SK-N-DZ (cell line): ENCODE measurements around the gene PTPRM.

Experiments
- DNase-seq: peaks from one replicate; pipeline ENCODE4 v3.0.0-alpha.2; 2015; ENCODE audit warnings: low spot score

Gene PTPRM

DNA sequence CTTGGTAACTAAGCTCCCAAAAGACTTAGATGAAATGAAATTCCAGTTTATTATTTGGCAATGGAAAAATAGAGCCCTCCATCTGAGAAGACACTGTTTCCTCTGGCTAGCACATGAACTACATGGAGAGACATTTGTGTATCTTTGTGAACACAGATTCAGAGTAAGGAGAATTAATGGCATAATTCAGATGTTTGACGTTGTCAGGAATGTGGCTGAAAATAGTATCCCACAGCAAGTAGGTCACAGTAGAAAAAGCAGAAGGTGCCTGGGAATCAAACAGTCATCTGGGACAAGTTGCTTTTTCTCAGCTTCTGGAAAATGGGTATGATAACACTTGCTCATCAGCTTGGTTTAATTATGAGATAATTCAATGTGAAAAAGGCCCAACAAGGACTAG, 288.6 kb downstream of the PTPRM start:
- no peak for DNase-seq

DNA sequence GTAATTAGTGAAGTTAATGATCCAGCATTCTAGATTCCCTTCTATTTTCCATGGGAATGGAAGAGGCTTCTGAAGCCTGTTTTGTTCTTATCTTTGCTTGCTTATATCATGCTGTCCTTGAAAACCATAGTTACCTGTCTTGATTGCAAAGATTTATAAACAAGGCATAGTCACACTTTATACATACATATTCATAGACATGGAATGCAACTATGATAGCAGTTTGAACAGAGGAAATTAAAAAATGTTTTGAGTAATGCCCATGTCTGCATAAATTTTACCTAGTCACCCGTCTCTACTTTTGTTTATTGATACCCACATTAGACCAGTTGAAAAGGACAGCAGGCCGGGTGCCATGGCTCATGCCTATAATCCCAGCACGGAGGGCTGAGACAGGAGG, 289.0 kb downstream of the PTPRM start:
- DNase-seq, result no peak

DNA sequence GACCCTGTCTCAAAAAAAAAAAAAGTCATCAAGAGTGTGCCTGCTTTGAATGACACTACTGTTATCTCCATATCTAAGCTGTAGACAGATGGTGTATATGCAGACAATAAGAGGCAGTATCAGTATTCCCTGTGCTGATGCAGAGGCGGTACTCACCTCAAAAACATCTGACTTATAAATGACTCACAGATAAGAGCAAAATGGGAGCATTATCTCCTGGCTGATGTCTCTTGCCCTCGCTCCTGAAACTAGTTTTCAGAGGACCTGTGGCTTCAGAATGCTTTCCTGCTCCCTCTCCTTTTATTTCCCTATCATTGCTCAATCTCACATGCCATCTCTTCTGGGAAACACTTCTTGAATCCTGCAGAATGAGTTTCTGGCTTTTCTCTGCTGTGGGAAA, 289.6 kb downstream of the PTPRM start:
- peak; percentile 26 for DNase-seq

DNA sequence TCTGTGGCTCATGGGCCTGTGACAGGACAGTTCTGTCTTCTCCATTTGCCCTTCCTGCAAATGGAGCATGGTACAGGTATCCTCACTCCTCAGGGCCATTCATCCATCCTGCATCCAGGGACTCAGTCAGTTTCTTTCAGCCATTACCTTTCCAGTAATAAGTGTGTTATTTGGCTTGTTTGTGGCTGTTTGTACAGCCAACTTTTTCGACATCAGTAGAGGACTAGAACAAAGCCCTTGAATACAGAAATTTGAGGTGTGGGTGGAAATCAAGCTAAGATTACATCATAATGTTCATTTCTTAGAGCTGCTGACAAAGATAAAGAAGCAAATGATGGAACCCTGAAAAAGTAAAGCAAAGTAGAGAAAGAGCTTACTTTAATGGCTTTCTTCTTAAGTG, 290.4 kb downstream of the PTPRM start:
- no peak for DNase-seq

DNA sequence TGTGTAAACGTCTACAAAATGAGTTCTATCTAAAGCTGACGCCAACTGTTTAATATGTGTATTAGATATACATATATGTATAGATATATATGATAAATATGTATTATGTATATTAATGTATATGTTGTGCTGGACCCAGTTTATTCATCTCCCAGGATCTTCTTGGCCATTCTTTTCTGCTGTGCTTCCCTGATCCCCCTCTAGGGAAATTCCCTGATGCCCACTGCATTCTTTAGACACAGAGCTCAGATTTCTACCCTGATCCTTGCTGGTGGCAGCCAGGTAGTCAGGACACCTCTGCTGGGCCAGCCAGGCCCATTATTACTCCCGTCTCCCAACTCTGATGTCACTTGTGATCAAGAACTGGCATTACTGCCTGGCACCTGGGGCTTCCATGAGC, 292.0 kb downstream of the PTPRM start:
- no peak for DNase-seq

DNA sequence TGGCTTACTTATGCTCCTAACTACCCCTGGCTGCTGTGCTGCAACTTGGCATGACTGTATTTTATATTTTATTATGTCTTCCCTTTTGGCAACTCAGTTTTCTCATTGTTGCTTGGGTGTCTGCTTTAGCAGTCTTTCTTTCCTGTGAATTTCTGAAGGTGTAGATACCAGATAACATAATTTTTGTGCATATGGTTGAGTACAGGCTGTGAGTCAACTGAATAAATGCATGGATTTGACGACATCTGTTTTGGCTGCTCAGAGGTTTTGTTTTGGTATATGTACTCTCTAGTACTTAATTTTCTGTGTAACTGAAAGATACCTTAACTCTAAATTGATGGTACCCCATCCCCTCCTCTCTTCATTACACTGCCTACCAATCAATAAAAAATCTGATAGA, 303.1 kb downstream of the PTPRM start:
- DNase-seq, result no peak

DNA sequence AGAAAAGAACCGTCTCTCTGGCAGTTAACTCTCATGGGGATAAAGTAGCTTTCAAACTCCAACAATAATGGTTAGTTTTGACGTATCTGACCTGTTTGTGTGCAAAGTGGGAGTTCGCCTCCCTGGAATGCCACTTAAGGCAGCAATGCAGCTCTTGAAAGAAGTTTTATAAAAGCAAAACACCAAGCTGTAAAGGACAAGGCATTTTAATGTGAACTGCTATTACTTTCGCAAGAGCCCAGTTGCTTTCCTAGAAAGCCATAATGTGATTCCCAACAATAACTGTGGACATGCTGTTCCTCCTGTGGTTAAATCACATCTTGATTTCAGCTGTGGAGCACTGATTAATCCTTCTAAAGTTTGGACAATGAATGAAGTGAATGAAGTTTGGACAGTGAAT, 303.7 kb downstream of the PTPRM start:
- DNase-seq, result no peak

DNA sequence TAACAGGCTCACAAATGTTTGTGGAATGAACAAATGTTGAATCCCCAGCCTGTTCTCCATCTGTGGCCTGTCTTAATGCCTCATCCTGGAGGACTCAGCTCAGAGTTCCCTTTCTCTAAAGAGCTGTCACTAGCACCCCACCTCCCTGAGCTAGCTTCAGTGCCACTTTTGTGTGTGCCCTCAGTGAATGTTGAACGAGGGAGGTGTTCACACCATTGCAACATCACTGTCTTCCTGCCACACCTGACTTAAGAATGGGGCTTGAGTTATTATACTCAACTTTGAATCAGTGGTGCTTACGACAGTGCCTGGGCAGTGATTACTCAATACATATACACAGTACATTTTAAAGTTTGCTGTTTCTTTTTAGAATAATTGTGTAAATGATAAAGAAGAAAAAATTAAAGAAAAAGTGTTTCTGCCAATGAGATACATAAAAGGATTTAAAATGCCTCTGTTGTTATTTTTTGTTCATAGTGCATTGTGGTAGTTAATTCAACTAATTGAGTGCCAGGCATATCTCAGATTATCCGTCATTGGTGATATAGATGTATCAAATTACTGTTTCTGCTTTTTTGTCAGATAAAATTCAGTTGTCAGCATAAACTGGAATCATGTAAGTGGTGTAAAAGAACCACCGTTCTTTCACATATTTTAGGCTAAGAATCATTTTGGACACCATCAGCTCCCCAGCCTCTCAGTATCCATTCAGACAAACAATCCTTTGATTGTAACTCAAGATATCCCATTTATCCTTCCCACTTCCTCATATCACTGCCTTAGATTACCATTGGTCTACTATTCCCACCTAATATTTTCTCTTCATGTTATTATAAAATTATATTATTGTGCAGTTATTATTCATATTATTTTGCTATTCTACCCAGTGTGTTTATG, 304.7 kb downstream of the PTPRM start:
- no peak for DNase-seq

DNA sequence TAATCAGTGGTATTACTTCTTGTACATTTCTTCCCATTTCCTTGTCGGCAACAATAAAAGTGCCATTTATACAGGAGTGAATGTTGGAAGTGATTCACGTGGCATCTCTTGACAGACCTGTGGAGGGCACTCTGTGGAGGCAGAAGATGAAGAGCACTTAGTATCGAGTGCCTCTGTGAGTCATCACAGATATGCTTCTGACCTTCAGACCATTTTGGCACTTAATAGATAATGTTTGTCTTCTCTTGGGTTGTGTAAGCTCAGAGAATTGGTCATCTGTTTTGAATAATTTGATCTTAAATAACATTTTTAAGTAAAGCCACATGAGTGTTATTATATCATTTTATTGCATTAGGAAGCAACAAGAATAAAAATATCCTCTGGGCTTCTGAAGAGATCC, 305.5 kb downstream of the PTPRM start:
- DNase-seq, result no peak

DNA sequence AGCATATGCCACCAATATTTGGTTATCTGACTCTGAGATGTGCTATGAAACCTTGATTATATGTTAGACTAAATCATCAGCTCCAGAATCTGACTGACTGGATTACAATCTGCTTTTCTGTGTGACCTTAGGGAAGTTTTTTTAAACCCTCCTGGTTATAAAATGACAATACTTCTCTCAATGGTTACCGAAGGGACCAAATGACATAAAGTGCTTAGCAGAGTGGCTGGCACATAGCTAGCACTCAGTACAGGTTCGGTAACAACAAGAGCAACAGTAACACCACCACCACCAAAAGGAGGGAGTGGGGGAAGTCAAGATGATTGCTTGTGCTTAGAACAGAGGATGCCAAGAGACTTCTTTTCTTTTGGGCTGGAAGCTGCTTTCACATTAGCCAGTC, 306.2 kb downstream of the PTPRM start:
- DNase-seq, result no peak

DNA sequence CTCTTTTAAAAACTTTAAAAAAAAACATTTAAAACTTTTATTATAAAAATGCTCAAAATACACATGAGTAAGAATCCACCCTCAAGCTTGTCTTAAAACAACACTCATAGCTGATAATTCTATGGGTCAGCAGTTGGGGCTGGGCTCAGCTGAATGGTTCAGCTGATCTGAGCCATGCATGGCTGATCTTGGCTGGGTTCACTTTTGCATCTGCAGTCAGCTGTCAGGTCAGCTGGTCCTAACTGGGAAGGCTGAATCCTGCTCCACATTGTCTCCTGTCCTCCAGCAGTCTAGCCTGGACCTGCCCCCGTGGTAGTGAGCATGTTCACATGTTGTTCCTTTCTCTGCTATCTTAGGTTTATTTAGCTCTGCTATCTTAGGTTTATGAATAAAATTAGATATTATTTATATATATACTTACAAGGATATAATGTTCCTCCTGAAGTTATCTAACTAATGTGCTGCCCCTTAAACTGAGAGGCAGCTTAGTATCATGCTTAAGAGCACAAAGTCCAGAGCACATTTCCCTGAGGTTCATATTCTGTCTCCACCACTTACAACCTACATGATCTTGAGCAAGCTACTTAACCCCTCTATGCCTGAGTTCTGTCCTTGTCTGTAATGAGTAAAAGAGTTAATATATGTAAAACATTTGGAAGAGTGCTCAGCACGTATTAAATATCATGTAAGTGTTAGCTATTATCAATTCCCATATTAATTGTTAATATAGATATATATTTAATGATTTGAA, 309.4 kb downstream of the PTPRM start:
- no peak for DNase-seq

DNA sequence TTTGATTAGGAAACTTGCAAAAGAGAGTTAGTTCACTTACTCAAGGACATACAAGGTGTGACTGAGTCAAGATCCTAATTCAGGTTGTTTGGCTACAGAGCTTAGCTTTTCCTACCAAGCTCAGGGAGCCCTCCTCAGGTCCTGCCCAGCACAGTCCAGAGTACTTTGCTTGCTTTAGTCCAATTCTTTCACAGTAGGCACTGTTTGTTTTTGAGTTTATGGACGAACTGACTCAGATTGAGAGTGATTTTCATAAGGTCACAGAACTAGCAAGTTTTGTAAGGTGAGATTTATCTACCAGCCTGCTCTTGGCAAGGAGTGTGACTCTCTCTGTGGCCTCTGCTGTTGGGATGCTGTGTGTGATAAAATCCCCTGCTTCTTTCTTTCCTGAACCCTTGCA, 310.5 kb downstream of the PTPRM start:
- no peak for DNase-seq

DNA sequence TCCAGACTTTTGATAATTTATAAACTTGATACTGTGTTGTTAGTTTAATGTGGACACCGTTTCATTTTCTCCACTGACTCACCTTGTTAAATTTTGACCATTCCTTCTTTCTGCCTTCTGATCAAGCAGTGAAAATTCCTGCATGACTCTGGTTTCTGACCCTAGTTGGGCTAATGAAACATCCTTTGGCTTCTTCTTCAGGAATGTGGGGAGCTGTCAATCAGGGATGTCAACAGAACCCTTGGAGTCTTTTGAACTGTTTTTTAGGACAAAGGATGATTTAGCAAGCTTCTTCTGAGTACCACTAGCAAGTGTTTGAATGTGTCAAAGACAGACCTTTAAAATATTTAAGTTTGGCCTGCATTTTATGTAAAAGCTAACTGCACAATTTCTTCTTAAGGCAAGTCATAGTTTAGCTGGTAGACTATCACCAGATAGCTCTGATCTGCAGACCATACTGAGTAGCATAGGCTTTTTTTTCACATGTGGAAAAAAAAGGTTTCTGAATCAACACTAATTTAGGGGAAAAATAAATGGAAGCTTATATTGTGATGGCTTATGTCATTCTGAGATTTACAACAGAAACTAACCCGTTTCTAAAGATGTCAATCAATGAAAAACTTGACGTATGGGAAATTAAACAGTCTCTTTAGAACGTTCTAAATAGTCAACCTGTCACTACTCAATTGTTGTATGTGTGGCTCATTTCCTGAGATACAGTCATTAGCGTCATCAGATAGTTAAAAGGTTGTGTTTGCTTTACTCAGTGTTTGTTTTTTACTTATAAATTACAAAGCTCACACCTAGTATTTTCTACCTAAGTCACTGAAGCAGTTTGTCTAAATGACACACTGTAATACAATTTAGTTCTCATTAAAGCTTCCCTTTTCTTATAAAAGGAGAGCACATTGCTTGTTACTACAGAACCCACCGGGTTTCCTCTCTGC, 311.4 kb downstream of the PTPRM start:
- no peak for DNase-seq

DNA sequence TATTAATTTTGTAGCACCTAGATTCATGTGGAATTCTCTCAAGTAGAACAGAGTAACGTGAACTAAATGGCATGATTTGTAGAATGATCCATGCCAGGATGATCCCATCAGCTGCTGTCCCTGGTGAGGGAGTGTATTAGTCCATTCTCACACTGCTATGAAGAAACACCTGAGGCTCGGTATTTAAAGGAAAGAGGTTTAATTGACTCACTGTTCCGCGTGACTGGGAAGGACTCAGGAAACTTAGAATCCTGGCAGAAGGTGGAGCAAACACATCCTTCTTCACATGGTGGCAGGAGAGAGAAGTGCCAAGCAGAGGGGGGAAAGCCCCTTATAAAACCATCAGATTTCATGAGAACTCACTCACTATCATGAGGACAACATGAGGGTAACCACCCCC, 312.6 kb downstream of the PTPRM start:
- DNase-seq, result no peak

DNA sequence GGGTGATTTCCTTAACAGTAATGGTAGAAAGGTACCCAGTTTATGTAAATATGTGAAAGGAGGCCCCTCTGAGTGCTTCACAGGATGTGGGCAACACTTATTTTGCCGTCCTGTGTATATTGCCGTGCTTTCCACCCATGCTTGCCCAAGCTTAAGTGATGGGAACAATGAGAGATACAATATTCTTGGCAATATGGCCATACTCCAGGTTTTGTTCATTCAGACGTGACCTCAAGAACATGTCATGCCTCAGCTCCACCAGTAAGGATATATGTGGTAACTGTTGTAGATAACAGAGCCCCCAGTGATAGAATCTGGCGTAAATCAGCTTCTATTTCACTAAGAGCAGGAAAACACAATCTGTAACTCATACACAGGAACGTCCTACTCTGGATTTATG, 318.7 kb downstream of the PTPRM start:
- no peak for DNase-seq

DNA sequence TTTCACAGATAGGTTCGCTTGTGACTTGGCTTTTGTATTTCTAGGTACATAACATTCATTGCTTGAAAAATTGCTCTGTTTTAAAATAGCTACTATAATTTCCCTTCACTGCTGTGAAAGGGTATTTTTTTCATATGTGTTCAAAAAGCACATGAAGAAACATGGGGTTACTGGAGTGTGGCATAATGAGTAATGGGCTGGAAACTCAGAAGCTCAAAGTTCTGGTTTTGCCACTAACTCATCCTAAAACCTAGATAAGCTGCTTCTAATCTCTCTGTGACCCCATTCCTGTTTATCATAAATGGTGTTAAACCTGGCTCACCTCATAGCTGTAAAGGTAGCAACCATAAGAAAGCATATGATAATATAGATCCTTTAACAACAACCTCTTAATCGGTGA, 319.3 kb downstream of the PTPRM start:
- DNase-seq, result no peak

DNA sequence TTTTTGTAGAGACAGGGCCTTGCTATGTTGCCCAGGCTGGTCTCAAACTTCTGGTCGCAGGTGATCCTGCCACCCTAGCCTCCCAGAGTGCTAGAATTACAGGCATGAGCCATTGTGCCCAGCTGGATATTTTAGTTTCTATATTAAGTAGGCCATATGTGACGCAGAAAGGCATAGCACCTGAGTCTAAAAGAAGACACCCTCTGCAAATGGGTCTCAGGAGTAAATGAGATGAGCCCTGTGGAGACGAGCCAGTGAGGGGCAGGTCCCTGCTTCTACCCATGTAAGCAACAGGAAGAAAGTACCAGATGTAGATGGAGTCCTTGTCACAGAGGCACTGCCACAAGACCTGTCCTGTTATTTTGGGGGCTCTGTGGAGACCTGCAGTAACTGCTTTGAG, 322.4 kb downstream of the PTPRM start:
- no peak for DNase-seq

DNA sequence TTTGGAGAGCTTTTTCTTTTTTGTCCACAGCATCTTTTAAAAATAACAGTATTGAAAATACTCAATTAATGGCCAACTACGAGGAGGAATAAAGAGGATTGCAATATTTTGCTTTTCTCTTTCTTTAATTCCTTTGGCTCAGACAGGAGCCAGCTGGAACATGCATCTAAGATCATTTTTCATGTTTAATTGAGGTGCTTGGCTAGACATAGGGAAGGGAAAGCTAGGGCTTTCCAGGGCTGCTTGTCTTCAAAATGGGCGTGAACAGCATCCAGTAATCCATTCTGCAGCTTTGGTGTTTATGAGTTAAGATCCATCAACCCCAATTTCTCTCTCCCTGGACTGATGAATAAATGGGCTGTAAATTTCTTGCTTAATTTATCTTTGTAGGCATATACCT, 323.0 kb downstream of the PTPRM start:
- no peak for DNase-seq

DNA sequence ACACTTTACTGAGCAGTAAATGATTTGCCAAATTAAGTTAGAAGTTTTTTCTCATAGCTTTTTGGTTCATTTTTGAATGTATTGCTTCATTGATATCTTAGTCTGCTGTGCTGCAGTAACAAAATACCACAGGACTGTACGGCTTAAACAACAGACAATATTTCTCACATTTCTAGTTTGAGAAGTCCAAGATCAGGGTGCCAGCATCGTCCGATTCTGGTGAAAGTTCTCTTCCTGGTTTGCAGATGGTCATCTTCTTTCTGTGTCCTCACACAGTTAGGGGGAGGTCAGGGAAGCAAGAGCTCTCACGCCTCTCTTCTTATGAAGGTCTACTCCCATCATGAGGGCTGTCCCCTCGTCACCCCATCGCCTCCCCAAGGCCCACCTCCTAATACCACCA, 325.4 kb downstream of the PTPRM start:
- DNase-seq, result no peak

DNA sequence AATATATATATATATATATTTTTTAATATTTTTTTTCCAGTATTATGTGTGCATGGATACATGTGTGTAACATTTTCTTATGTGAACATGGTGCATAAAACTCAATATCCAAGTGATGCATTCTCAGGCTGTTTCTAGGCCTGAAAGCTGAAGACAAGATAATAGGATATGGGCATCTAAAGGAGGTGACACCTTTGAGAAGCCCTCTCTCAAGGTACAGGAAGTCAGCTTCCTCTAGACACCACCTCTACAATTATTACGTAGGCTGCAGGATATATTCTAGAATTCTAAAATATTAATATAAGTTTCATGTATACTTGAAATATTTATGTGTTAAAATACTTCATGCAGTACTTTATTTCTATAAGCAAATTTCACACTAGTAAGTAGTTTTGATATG, 327.5 kb downstream of the PTPRM start:
- DNase-seq, result no peak

DNA sequence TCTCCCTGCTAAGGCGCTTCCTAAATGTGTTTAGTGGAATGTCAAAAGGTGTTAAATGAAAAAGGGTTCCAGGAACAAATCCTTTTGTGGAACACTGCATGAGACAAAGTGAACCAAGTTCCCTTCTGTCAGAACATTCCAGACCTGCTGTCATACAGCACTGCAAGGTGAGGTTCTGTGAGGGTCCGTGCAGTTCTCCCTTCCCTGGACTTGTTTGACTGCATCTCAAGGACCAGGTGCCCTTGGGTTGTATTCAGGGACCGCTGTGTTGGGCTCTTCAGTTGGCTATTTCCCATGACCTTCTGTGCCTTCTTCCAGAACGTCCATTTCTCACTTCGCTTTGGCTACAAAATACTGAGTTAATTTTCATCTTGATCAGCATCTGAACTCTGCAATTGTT, 328.2 kb downstream of the PTPRM start:
- no peak for DNase-seq

DNA sequence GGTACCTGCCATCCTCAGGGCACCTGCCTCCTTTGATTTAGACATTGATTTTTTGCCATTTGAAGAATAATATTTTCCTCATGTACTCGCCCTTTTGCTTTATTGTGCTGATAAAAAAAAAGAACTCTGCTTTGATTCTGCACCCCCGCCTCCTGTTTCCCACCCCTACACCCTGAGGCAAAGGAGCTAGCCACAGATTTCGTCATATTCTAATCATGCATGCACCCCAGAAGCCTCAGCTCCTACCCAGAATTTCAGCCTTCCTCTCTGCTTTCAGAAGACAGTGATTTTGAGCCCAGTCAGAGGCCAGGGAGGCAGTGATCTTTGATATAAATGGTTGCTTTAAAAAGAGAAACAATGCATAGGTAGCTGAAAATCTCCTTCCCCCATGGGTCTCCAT, 329.0 kb downstream of the PTPRM start:
- no peak for DNase-seq
